ENCODE data around the gene SYCP2L. TPM values are rescaled to one million over a fixed set of nuclear protein-coding genes. Genes with fewer than 3 reads are reported as not detected.

Gene SYCP2L
- 20.5 TPM for total RNA-seq (ENCODE audit: unreplicated experiment)
- long read RNA-seq, partial matches to known transcripts = 0 of 1 reads
- long read RNA-seq, other reads (novel, unspliced or antisense) = 1 of 1 reads

- H3K27me3 Mint-ChIP-seq (ENCODE audit: unreplicated experiment) = peaks cover 13% of the 10 kb centered on the region
Measured at GRCh38 chr6:10886691-10887502, at the start of gene SYCP2L. Gene SYCP2L (plus strand): TSS chr6:10887052. CDS start chr6:10887127, 75 bp downstream.

GRCh38 chr6:10837622-10837994, 49.2 kb upstream of the SYCP2L start:
- H3K27ac Mint-ChIP-seq (ENCODE audit: unreplicated experiment) = no peak overlapping the region
- no peaks in the 10 kb centered on the region for H3K27me3 Mint-ChIP-seq (ENCODE audit: unreplicated experiment)
- TF ChIP-seq CTCF (IDR thresholded peaks at IDR 0.05; ENCODE audit: partially characterized antibody, unreplicated experiment) = no peak
- H3K9me3 Mint-ChIP-seq (ENCODE audit: unreplicated experiment) = no peaks in the 10 kb centered on the region
- peak; percentile 22 for DNase-seq
- H3K4me3 Mint-ChIP-seq (ENCODE audit: unreplicated experiment) = peak overlapping the region; percentile 92
- peaks cover 4% of the 10 kb centered on the region for H3K36me3 Mint-ChIP-seq (ENCODE audit: unreplicated experiment)
- H3K4me1 Mint-ChIP-seq (ENCODE audit: low read depth, unreplicated experiment) = peaks cover 4% of the 10 kb centered on the region

More at GRCh38 chr6:10886691-10887502, at the start of gene SYCP2L:
- DNase-seq = peak; percentile 79
- H3K27ac Mint-ChIP-seq (ENCODE audit: unreplicated experiment) = peak within 1 kb of the TSS; percentile 77
- H3K4me1 Mint-ChIP-seq (ENCODE audit: low read depth, unreplicated experiment) = no peaks in the 10 kb centered on the region
- peak; percentile 61 for TF ChIP-seq CTCF (IDR thresholded peaks at IDR 0.05; ENCODE audit: partially characterized antibody, unreplicated experiment)
- H3K9me3 Mint-ChIP-seq (ENCODE audit: unreplicated experiment) = peaks cover 2% of the 10 kb centered on the region
- H3K4me3 Mint-ChIP-seq (ENCODE audit: unreplicated experiment) = peak within 1 kb of the TSS; percentile 91
- H3K36me3 Mint-ChIP-seq (ENCODE audit: unreplicated experiment) = no peaks in the 10 kb centered on the region

GRCh38 chr6:10837995-10838793, 48.7 kb upstream of the SYCP2L start, which contains the start of gene MAK:
Gene MAK (minus strand): TSS chr6:10838539. CDS start chr6:10830648, 7,891 bp downstream.
- TF ChIP-seq CTCF (IDR thresholded peaks at IDR 0.05; ENCODE audit: partially characterized antibody, unreplicated experiment) = no peak
- Mint-ChIP-seq H3K4me3 (ENCODE audit: unreplicated experiment) (peak within 1 kb of the TSS; percentile 92), H3K9me3 (ENCODE audit: unreplicated experiment) (no peaks in the 10 kb centered on the region), H3K27ac (ENCODE audit: unreplicated experiment) (no peak within 1 kb of the TSS), H3K36me3 (ENCODE audit: unreplicated experiment) (peaks cover 4% of the 10 kb centered on the region), H3K27me3 (ENCODE audit: unreplicated experiment) (no peaks in the 10 kb centered on the region), H3K4me1 (ENCODE audit: low read depth, unreplicated experiment) (peaks cover 4% of the 10 kb centered on the region)
- DNase-seq = peak; percentile 86

GRCh38 chr6:10838794-10839333, 48.0 kb upstream of the SYCP2L start:
- no peak for DNase-seq
- H3K27ac Mint-ChIP-seq (ENCODE audit: unreplicated experiment) = no peak overlapping the region
- no peaks in the 10 kb centered on the region for H3K27me3 Mint-ChIP-seq (ENCODE audit: unreplicated experiment)
- H3K9me3 Mint-ChIP-seq (ENCODE audit: unreplicated experiment) = no peaks in the 10 kb centered on the region
- peaks cover 4% of the 10 kb centered on the region for H3K36me3 Mint-ChIP-seq (ENCODE audit: unreplicated experiment)
- peak overlapping the region; percentile 92 for H3K4me3 Mint-ChIP-seq (ENCODE audit: unreplicated experiment)
- no peak for TF ChIP-seq CTCF (IDR thresholded peaks at IDR 0.05; ENCODE audit: partially characterized antibody, unreplicated experiment)
- H3K4me1 Mint-ChIP-seq (ENCODE audit: low read depth, unreplicated experiment) = peaks cover 4% of the 10 kb centered on the region
